CD14-positive monocyte (primary cell): ENCODE measurements around the gene CXXC5. TPM values are rescaled to one million over a fixed set of nuclear protein-coding genes. Genes with fewer than 3 reads are reported as not detected.

Experiments used
- DNase-seq, 3 donors: peaks; one replicate each; pipeline ENCODE4 v3.0.0-alpha.2; 2011 to 2022
- H2AFZ ChIP-seq: 2 replicates; pipeline ENCODE4 v1.6.0; 2012; ENCODE audit warnings: mild to moderate bottlenecking, low read depth, low read length, inconsistent platforms; ENCODE audit not compliant: insufficient read depth, poor library complexity, severe bottlenecking
- H3K27ac ChIP-seq, 2 donors: 1 replicate in 1 of 2; 2 replicates in 1 of 2; pipeline ENCODE4 v1.5.1; 2012 to 2013; ENCODE audit warnings: low read length in 2 of 2, control low read depth in 1 of 2, inconsistent platforms in 1 of 2, low read depth in 1 of 2, mild to moderate bottlenecking in 1 of 2
- H3K27me3 ChIP-seq, 2 donors: one replicate each; pipeline versions ENCODE4 v1.6.0 to v1.6.1; 2011 to 2013; ENCODE audit warnings: low read length in 2 of 2; ENCODE audit not compliant: control insufficient read depth in 2 of 2, insufficient read depth in 2 of 2
- H3K36me3 ChIP-seq, 2 donors: replicated peaks in 1 of 2; 1 replicate in 1 of 2; 2 replicates in 1 of 2; pipeline versions ENCODE4 v1.5.1 to v1.6.1; 2012 to 2013; ENCODE audit warnings: low read length in 2 of 2, control low read depth in 1 of 2, inconsistent platforms in 1 of 2, mild to moderate bottlenecking in 1 of 2; ENCODE audit not compliant: insufficient read depth in 2 of 2, control insufficient read depth in 1 of 2
- H3K4me1 ChIP-seq, 2 donors: 1 replicate in 1 of 2; 2 replicates in 1 of 2; pipeline versions ENCODE4 v1.5.1 to v1.6.1; 2012 to 2013; ENCODE audit warnings: low read length in 2 of 2, control low read depth in 1 of 2, inconsistent platforms in 1 of 2, mild to moderate bottlenecking in 1 of 2, moderate library complexity in 1 of 2; ENCODE audit not compliant: insufficient read depth in 2 of 2, control insufficient read depth in 1 of 2
- H3K4me2 ChIP-seq: replicated peaks from 2 replicates; pipeline ENCODE3; 2012; ENCODE audit warnings: low read length, moderate library complexity, mild to moderate bottlenecking; ENCODE audit not compliant: poor library complexity, severe bottlenecking; ENCODE audit errors: extremely low read depth
- H3K4me3 ChIP-seq, 3 experiments: fragments of 200-600 bp in 1 of 3; sonication (generic) in 1 of 3; replicated peaks in 1 of 3; 1 replicate in 2 of 3; 2 replicates in 1 of 3; pipeline ENCODE4 v1.5.1; 2011 to 2013; ENCODE audit warnings: low read length in 3 of 3, mild to moderate bottlenecking in 3 of 3, control low read depth in 2 of 3, low read depth in 2 of 3, inconsistent platforms in 1 of 3, moderate library complexity in 1 of 3
- H3K79me2 ChIP-seq: 2 replicates; pipeline ENCODE4 v1.6.0; 2012; ENCODE audit warnings: mild to moderate bottlenecking, control low read depth, inconsistent platforms, low read length, moderate library complexity; ENCODE audit not compliant: insufficient read depth
- H3K9ac ChIP-seq: 2 replicates; pipeline ENCODE4 v1.6.0; 2017; ENCODE audit warnings: low read length, mild to moderate bottlenecking; ENCODE audit not compliant: insufficient read depth, poor library complexity, severe bottlenecking
- H3K9me3 ChIP-seq, 2 donors: replicated peaks in 1 of 2; 1 replicate in 1 of 2; 2 replicates in 1 of 2; pipeline versions ENCODE4 v1.5.1 to v1.6.1; 2012 to 2013; ENCODE audit warnings: low read length in 2 of 2, control low read depth in 1 of 2; ENCODE audit not compliant: control insufficient read depth in 1 of 2, insufficient read depth in 1 of 2
- H4K20me1 ChIP-seq: 2 replicates; pipeline ENCODE4 v1.6.0; 2012; ENCODE audit warnings: mild to moderate bottlenecking, low read length, control low read depth, moderate library complexity; ENCODE audit not compliant: insufficient read depth
- H3K27ac Mint-ChIP-seq, 7 donors: one replicate each; pipeline ENCODE4 v1.8.0; 2020; ENCODE audit warnings: mild to moderate bottlenecking in 7 of 7, mixed read lengths in 7 of 7, moderate library complexity in 6 of 7, inconsistent platforms in 2 of 7
- H3K27me3 Mint-ChIP-seq, 3 donors: one replicate each; pipeline ENCODE4 v1.8.0; 2021 to 2022; ENCODE audit warnings: low read depth in 3 of 3, mild to moderate bottlenecking in 3 of 3, mixed read lengths in 3 of 3, moderate library complexity in 3 of 3, inconsistent platforms in 1 of 3
- H3K36me3 Mint-ChIP-seq, 2 donors: one replicate each; pipeline ENCODE4 v1.8.0; 2020; ENCODE audit warnings: mixed read lengths in 2 of 2, inconsistent platforms in 1 of 2, mild to moderate bottlenecking in 1 of 2
- H3K4me1 Mint-ChIP-seq: one replicate; pipeline ENCODE4 v1.8.0; 2020; ENCODE audit warnings: mild to moderate bottlenecking, mixed read lengths
- H3K4me3 Mint-ChIP-seq, 2 donors: one replicate each; pipeline ENCODE4 v1.8.0; 2020; ENCODE audit warnings: mild to moderate bottlenecking in 2 of 2, mixed read lengths in 2 of 2, moderate library complexity in 1 of 2
- H3K9me3 Mint-ChIP-seq, 7 donors: one replicate each; pipeline ENCODE4 v1.8.0; 2020 to 2022; ENCODE audit warnings: mixed read lengths in 7 of 7, mild to moderate bottlenecking in 6 of 7, moderate library complexity in 6 of 7, inconsistent platforms in 2 of 7
- WGBS: methylation state at CpG from one replicate; pipeline ENCODE4 v1.1.5; 2013; ENCODE audit warnings: missing lambda C conversion rate; ENCODE audit not compliant: insufficient coverage; 5-methylcytosine and 5-hydroxymethylcytosine counted together
- intact Hi-C, 2 donors: fragments of 100-400 bp; cut with micrococcal nuclease; formaldehyde crosslinking; loops; one replicate each; pipeline versions ENCODE4 v1.15.0 to v1.15.1; 2023
- polyA plus RNA-seq, 3 donors: library from polyadenylated mRNA; depleted of rRNA in 1 of 3; unstranded in 2 of 3; stranded (reverse) in 1 of 3; fragments of 300-500 nt in 2 of 3; fragments of >200 nt in 1 of 3; fragmentation: Illumina TruSeq in 2 of 3; gene quantifications; 1 replicate in 2 of 3; 2 replicates in 1 of 3; pipeline ENCODE4 v1.2.3, GENCODE V29; 2012 to 2021
- TF ChIP-seq, protein P1 (sequence below): fragments of 200-600 bp; IDR thresholded peaks from one replicate; pipeline ENCODE4 v1.8.0; 2022; ENCODE audit warnings: antibody characterized with exemption, mild to moderate bottlenecking

Gene CXXC5
- polyA plus RNA-seq, 3 donors = 22.4 to 37.2 (median 33.7) TPM

DNA sequence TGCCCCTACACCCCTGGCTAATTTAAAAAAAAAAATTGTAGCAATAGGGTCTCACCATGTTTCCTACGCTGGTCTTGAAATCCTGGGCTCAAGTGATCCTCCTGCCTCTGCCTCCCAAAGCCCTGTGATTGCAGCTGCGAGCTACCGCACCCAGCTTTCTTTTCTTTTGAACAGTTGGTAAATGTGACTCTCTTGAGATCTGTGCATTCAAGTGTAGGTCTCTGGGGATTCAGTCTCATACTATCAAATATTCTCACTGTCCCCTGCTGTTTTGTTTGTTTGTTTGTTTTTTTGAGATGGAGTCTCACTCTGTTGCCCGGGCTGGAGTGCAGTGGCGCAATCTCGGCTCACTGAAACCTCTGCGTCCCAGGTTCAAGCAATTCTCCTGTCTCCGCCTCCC is 42.3 kb upstream of the CXXC5 start:
- H3K9me3 ChIP-seq = no peaks in the 10 kb centered on the region
- H4K20me1 ChIP-seq = peaks cover 94% of the 10 kb centered on the region
- no peak overlapping the region for H3K4me3 Mint-ChIP-seq
- WGBS = 84% methylated on average over 4 of the region's 8 CpGs
- no peak for DNase-seq
- no peak overlapping the region for H3K4me2 ChIP-seq
- H3K9ac ChIP-seq = no peak overlapping the region
- peaks cover 24 to 62% of the 10 kb centered on the region in 2 donors for H3K36me3 Mint-ChIP-seq
- H3K36me3 ChIP-seq = peaks cover 28 to 51% of the 10 kb centered on the region in 2 donors
- H3K79me2 ChIP-seq = peaks cover 87% of the 10 kb centered on the region
- H3K4me3 ChIP-seq = no peak overlapping the region
- H3K27ac ChIP-seq = no peak overlapping the region
- no peak overlapping the region for H2AFZ ChIP-seq
- intact Hi-C loops = no loop called here
- H3K4me1 ChIP-seq = no peaks in the 10 kb centered on the region
- no peaks in the 10 kb centered on the region for H3K27me3 Mint-ChIP-seq
- H3K9me3 Mint-ChIP-seq = no peaks in the 10 kb centered on the region
- H3K4me1 Mint-ChIP-seq = no peaks in the 10 kb centered on the region
- peak overlapping the region in 5 of 7 donors; percentile 27 to 64 (median 51) for H3K27ac Mint-ChIP-seq
- no peaks in the 10 kb centered on the region for H3K27me3 ChIP-seq
- TF ChIP-seq, protein P1, sequence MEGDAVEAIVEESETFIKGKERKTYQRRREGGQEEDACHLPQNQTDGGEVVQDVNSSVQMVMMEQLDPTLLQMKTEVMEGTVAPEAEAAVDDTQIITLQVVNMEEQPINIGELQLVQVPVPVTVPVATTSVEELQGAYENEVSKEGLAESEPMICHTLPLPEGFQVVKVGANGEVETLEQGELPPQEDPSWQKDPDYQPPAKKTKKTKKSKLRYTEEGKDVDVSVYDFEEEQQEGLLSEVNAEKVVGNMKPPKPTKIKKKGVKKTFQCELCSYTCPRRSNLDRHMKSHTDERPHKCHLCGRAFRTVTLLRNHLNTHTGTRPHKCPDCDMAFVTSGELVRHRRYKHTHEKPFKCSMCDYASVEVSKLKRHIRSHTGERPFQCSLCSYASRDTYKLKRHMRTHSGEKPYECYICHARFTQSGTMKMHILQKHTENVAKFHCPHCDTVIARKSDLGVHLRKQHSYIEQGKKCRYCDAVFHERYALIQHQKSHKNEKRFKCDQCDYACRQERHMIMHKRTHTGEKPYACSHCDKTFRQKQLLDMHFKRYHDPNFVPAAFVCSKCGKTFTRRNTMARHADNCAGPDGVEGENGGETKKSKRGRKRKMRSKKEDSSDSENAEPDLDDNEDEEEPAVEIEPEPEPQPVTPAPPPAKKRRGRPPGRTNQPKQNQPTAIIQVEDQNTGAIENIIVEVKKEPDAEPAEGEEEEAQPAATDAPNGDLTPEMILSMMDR = no peak

DNA sequence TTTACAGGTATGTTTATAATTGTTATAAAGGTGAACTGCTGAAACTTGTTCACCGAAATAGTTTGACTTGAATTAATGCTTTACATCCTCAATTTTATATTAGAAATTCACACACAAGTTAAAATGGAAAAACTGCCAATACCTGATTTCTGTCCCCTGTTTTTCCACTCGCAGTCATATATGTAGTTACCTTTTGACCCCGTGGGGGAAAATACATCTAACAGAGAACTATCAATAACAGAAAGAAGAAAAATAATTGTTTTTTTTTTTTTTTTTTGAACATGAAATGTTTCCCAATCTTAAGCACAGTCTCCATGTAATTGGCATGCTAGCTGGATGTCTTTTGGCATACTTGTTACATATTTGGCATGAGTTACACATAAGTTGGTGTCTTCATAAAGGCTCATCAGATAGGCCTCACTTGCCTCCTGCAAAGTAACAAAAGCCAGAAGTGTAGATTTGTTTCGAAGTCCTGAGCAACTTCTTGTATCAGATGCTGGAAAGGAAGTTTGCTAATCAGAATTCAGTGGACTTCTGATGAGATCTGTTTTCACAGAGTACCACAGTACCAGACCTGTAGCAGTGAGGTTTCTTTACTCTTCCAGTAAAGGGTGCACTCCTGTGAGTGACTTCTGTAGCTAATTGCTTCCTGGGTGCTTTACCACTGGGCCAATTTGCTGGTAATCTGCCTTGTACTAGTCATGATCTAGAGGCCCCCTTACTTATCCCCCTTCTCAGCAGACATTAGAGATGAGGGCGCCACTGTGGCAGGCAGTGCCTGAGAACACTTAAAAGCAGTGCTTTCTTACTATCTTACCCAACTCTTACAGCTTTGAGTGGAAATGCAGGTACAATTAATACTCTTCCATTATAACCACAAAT is 36.2 kb upstream of the CXXC5 start:
- no peak overlapping the region for H3K9ac ChIP-seq
- TF ChIP-seq, protein P1 = no peak
- 83% methylated on average over 1 of the region's 5 CpGs for WGBS
- no peaks in the 10 kb centered on the region for H3K9me3 ChIP-seq
- no peak for DNase-seq
- Mint-ChIP-seq H3K4me3 (no peak overlapping the region), H3K4me1 (no peaks in the 10 kb centered on the region), H3K27ac (peak overlapping the region in 1 of 7 donors; percentile 55), H3K9me3 (no peaks in the 10 kb centered on the region), H3K36me3 (peaks cover 28 to 55% of the 10 kb centered on the region in 2 donors), H3K27me3 (no peaks in the 10 kb centered on the region)
- no peaks in the 10 kb centered on the region for H3K4me1 ChIP-seq
- peaks cover 29 to 55% of the 10 kb centered on the region in 2 donors for H3K36me3 ChIP-seq
- intact Hi-C loops = no loop called here
- no peak overlapping the region for H3K27ac ChIP-seq
- no peak overlapping the region for H3K4me2 ChIP-seq
- no peaks in the 10 kb centered on the region for H3K27me3 ChIP-seq
- H3K79me2 ChIP-seq = peaks cover 66% of the 10 kb centered on the region
- H3K4me3 ChIP-seq = no peak overlapping the region
- H4K20me1 ChIP-seq = peaks cover 73% of the 10 kb centered on the region
- H2AFZ ChIP-seq = no peak overlapping the region
